HG02763 (cell line): ENCODE measurements around the gene GAP43.
A peak's percentile ranks its signal among the peaks of the same experiment; 100 is the strongest.

Source experiments
- ATAC-seq: cut with Tn5 transposase; IDR thresholded peaks from one replicate; pipeline ENCODE4 v1.9.1; 2021; ENCODE audit warnings: mild to moderate bottlenecking, moderate library complexity; ENCODE audit not compliant: unreplicated experiment

The GAP43 gene

DNA sequence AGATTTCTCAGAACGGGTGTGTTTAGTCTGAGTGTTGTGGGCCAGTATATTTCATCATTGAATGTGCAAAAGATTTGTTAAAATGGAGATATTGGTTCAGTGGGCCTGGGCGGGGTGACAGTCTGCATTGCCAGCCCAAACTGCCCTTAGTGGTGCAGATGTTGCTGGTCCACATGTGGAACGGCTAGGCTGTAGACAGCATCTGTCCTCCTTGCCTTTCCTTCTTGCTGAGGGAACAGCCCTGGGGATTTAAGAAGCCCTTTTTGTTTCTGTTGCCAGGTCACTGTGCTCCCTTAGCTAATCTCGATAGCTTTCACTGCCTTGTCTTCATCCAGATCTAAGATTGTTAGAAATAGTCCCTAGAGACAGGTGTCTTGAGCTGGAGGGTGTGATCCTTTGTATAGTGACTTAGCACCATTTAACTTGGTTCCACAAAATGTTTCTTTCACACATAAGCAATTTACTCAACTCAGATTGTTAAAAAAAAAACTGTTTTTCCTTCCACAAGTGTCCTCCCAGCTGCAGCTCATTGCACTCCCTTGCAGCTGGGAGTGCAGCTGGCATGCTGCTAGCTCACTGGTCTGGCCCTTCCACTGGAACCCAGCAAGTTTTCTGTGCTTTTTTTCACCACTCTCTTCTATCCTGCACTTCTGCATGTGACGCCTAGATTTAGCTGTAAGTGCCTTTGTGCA lies 37.5 kb downstream of the GAP43 start:
- ATAC-seq: no peak

DNA sequence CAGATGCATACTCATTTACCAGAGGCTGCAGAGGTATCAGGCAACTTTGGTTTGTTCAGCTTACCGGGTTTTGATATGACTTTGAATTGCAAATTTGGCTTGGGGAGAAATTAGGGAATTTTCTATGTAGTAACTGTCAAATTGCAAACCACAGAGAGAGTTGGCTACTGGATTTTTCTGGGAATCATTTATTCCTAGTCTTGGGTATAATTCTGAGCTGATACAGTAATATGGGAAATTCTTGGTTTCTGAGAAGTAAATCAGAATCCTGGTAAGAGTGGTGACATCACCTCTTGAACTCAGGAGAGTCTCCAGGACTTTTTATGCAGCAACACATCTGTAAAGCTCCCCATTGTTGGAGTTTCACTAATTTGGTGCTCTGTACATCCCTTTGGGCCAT lies 39.0 kb downstream of the GAP43 start:
- no peak for ATAC-seq

- ATAC-seq: no peak
These were observed 40.1 kb downstream of the GAP43 start for GRCh38 chr3:115663414-115663813.

DNA sequence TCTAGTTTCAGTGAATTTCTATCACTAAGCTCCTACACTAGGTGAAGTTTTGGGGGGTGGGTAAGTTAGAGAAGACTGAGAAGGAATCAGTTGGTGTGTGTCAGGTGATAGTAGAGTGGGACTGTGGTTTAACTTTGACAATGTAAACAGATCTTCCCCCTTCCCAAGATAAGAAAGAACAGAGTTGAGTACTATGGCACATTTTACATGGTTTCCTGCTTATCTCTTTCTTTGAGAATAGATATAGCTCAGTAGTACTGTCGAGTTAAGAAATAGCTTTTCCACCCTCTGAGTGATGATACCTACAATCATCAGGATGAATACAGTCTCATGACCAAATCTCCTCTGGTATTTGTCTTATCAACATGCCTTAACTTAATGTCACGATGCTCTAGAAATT lies 42.8 kb downstream of the GAP43 start:
- ATAC-seq: no peak

- ATAC-seq: no peak
These were observed 43.8 kb downstream of the GAP43 start for GRCh38 chr3:115666920-115667737.

- ATAC-seq: no peak
These were observed 44.4 kb downstream of the GAP43 start for GRCh38 chr3:115667738-115668065.

DNA sequence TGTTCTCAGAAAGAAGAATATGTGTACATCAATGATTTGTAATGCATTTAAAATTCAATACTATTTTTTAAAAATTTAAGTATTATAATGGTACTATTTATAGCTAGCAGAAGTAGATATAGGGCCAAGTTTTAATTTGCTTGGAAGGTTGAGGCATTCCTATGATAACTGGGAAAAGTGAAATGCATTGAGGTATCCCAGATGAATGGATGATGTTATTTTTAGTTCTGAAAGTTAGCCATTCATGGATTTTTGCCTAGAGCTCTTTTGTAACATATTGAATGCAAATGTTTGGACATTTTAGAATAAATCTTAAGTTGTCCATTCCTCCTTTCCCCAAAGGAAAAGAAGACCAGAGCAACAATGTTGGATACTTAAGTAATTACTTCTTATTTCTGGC lies 47.6 kb downstream of the GAP43 start:
- no peak for ATAC-seq

GRCh38 chr3:115671761-115672455 lies 48.6 kb downstream of the GAP43 start:
- no peak for ATAC-seq

- ATAC-seq: no peak
These were observed 50.6 kb downstream of the GAP43 start for GRCh38 chr3:115673881-115674280.

DNA sequence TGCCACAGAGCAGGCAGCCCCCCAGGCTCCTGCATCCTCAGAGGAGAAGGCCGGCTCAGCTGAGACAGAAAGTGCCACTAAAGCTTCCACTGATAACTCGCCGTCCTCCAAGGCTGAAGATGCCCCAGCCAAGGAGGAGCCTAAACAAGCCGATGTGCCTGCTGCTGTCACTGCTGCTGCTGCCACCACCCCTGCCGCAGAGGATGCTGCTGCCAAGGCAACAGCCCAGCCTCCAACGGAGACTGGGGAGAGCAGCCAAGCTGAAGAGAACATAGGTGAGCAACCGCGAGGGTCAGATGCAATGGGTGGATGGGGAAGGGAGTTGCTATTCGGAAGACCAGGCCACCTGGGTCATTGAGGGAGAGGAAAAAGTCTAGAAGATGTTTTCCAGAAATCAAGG lies 53.0 kb downstream of the GAP43 start:
- ATAC-seq: no peak

DNA sequence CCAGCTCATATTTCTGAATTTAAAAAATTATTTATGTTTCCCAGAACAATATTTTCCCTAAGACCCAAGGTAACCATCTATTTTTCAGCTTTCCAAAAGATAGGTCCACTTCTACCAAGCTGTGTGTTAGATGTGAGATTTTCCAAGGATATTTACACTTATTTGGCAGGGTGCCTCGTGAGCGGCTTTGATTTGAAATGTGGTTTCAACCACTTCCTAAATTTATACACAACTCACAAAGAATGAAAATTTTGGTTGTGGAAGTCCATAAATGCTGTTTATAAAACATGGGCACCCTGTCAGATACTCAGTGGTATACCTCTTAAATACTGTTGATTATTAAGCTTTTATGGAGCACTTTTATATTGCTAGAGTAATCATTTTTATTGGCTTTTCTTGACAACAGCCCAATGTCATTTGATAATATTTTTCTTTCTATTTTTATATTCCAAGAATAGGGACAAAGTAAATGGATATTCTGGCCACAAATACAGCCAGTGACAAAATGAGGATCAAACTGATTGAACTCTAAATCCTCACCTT lies 57.6 kb downstream of the GAP43 start:
- no peak for ATAC-seq

DNA sequence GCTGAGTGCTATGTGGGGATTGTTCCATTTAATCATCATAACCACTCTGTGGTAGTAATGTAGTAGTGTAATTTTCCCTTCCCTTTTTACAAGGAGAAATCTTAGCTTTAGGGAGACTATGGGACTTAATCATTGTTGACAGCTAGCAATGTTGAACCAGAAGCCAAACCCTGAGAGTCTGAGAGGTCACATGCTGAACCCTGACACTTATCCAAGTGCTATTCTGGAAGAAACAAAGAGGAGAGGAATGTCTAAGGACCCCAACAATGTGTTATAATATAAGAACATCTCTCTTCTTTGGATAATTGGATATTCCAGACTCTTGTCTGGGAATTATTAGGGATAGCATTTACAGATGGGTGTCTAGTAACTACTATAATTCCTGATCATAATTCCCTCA lies 58.4 kb downstream of the GAP43 start:
- no peak for ATAC-seq

GRCh38 chr3:115683305-115683704 lies 60.0 kb downstream of the GAP43 start:
- no peak for ATAC-seq

GRCh38 chr3:115683773-115684172 lies 60.5 kb downstream of the GAP43 start:
- no peak for ATAC-seq

GRCh38 chr3:115685097-115685496 lies 61.8 kb downstream of the GAP43 start:
- no peak for ATAC-seq

GRCh38 chr3:115687721-115688120 lies 64.4 kb downstream of the GAP43 start:
- no peak for ATAC-seq

DNA sequence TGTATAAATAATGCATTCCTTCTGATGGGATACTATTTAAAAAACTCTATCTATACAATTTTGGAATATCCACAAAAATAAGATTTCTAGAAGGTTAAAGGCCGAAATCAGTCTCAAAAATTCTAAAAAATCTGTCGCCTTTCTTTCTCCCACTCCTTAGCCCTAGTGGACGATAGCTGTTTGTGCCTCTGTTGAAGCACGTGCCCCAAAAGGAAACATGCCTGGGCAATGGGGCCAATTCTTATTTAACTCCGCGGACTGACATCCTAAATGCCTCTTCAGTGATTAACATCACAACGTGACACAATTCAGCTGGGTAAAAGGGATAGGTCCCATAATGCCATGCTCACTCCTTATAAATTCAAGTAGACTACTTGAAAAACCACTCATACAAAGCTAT lies 65.1 kb downstream of the GAP43 start:
- no peak for ATAC-seq

DNA sequence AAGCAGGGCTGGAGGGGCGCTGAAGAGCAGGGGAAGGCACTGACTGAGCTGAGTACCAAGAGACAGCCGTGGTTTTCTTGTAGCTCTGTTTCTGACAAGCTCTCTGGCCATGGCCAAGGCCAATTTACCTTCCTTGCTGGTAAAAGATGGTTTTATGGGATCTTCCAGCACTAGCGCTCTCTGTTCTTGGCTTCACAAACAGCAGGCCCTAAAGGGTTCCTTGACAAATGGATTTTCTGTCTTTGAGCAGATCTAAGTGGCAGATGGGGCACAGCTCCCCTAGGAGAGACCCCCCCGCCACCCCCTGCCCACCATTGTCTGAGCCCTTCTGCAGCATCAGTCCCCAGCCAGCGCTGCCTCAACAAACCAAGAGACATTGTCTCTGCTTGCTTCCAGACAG lies 66.6 kb downstream of the GAP43 start:
- ATAC-seq: no peak

DNA sequence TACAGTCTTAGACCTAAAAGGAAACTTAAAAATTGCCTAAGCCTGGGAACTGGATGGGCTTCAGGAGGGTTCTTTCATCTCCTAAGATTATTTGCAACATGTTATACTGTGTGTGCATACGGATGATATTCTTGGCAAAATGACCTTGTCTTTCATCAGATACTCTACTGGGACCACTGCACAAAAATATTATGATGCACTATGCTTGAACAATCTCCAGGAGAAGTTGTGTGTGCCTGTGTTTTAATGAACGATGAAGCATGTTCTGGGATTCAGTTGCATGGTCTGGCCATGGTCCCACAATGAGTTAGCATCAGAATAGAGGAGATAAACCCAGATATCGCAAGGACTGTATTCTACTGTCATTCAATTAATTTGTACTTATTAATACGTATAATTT lies 68.7 kb downstream of the GAP43 start:
- ATAC-seq: no peak

DNA sequence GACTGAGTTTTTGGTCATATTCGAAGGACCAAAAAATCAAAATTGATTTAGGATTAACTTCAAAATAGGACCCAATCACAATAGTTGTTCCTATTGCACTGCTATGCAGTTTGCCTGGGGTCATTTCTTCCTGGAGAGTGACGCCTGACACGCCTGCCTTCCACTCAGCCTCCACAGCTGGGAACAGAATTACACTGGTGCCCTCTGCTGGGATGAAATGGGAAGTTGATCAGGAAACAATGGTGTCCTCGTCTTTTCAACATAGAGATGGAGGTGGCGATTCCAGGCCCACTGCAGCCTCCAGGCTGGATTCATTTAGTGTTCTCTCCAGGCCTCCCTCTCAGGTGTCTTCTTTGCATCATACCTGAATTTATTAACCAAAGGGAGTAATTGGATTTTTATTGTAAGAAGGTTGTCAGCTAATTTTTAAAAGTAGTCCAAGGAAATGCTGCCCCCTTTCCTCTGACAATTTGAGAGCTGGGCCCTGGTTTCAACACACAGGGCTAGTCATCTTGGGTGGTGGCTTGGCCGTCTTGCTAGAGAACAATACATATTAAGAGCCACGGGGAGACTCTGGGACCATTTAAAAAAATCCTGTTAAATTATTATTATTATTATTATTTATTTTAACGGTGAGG lies 69.7 kb downstream of the GAP43 start:
- peak; percentile 93 for ATAC-seq

DNA sequence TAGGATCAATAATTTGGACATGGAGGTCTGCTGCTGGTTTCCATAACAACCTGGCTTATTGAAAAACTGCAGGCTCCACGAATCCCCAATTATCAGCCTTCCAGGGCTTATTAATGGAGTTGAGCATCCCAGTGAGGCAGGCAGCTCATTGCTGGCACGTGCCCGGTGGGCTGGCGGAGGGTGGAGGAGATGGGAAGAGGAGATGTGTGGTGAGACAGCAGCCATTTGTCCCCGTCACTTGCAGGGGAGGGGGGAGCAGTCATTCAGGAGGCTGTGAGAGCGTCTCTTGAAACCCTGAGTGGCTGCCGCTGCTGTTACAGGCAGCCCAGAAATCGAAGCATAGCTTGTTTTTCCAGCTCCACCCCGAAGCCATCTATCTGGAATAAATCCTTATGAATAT lies 70.6 kb downstream of the GAP43 start:
- ATAC-seq: no peak
